GM12878 (cell line): ENCODE results near the gene COL13A1. TPM values are rescaled to one million over a fixed set of nuclear protein-coding genes. Genes with fewer than 3 reads are reported as not detected.

ENCODE experiments used
- ATAC-seq: fragments of 200-7000 bp; cut with Tn5 transposase; 3 replicates; pipeline ENCODE4 v1.9.1; 2020; ENCODE audit warnings: mild to moderate bottlenecking, moderate library complexity
- BruUV-seq: library from RNA; stranded (reverse); fragments of 400-500 nt; replicated peaks from 2 replicates; lab custom pipeline; 2021; lab: Mats Ljungman, UMichigan
- CTCF ChIA-PET: fragments of 300-600 bp; sonication (Branson Sonifier 250); formaldehyde crosslinking; extraction: SDS; loops from one replicate; lab custom pipeline; 2021; ENCODE audit warnings: inconsistent platforms; lab: Yijun Ruan, JAX
- POLR2A ChIA-PET: fragments of 350-600 bp; formaldehyde crosslinking; extraction: SDS; loops from one replicate; lab custom pipeline; 2021; ENCODE audit warnings: inconsistent platforms; lab: Charles Lee
- RAD21 ChIA-PET: fragments of 300-600 bp; sonication (Branson Sonifier 250); formaldehyde crosslinking; loops from one replicate; lab custom pipeline; 2023; ENCODE audit warnings: antibody characterized with exemption; ENCODE audit not compliant: unreplicated experiment; lab: Charles Lee
- SMC1A ChIA-PET: fragments of 300-600 bp; sonication (Branson Sonifier 250); formaldehyde crosslinking; loops from one replicate; lab custom pipeline; 2023; ENCODE audit not compliant: unreplicated experiment, uncharacterized antibody; lab: Charles Lee
- DNase-seq: peaks from one replicate; pipeline ENCODE4 v3.0.0-alpha.2; 2011; ENCODE audit warnings: low read depth, low spot score
- FAIRE-seq: peaks from 3 replicates; lab custom pipeline; 2011; peaks lifted over from hg19 to GRCh38; lab: Jason Lieb, UNC
- H2AFZ ChIP-seq: 2 replicates; pipeline ENCODE4 v1.6.0; 2011; ENCODE audit warnings: low read depth, low read length, control low read depth; ENCODE audit not compliant: control insufficient read depth
- H3K27ac ChIP-seq: 2 replicates; pipeline ENCODE4 v1.5.1; 2011; ENCODE audit warnings: control low read depth; ENCODE audit not compliant: control insufficient read depth, insufficient read depth
- H3K27me3 ChIP-seq, 2 experiments: replicated peaks in 1 of 2; 2 replicates each; pipeline versions ENCODE4 v1.6.0 to v1.6.1; 2011; ENCODE audit warnings: low read length in 1 of 2; ENCODE audit not compliant: control insufficient read depth in 2 of 2, insufficient read depth in 2 of 2
- H3K36me3 ChIP-seq, 2 experiments: 2 replicates each; pipeline ENCODE4 v1.5.1; 2011; ENCODE audit warnings: low read length in 1 of 2; ENCODE audit not compliant: control insufficient read depth in 2 of 2, insufficient read depth in 2 of 2
- H3K4me1 ChIP-seq: 2 replicates; pipeline ENCODE4 v1.6.1; 2011; ENCODE audit warnings: mild to moderate bottlenecking, low read length, moderate library complexity, mixed read lengths; ENCODE audit not compliant: control insufficient read depth, insufficient read depth
- H3K4me2 ChIP-seq: 2 replicates; pipeline ENCODE4 v1.6.0; 2011; ENCODE audit warnings: control low read depth; ENCODE audit not compliant: control insufficient read depth, insufficient read depth
- H3K4me3 ChIP-seq: fragments of 200-600 bp; sonication (generic); 2 replicates; pipeline ENCODE4 v1.5.1; 2016
- H3K79me2 ChIP-seq: 2 replicates; pipeline ENCODE4 v1.6.0; 2011; ENCODE audit warnings: low read length; ENCODE audit not compliant: control insufficient read depth, insufficient read depth
- H3K9ac ChIP-seq: 2 replicates; pipeline ENCODE4 v1.8.0; 2011; ENCODE audit warnings: low read length, control low read depth, mixed read lengths; ENCODE audit not compliant: control insufficient read depth, insufficient read depth
- H3K9me3 ChIP-seq: replicated peaks from 3 replicates; pipeline ENCODE4 v1.5.1; 2011; ENCODE audit warnings: mild to moderate bottlenecking, low read length; ENCODE audit not compliant: control insufficient read depth, insufficient read depth
- H4K20me1 ChIP-seq: 2 replicates; pipeline ENCODE4 v1.6.0; 2011; ENCODE audit not compliant: control insufficient read depth, insufficient read depth
- EGR1 ChIP-seq, 2 experiments: IDR thresholded peaks; 1 replicate in 1 of 2; 2 replicates in 1 of 2; pipeline ENCODE4 v1.6.1; 2011 to 2012; ENCODE audit warnings: low read depth in 2 of 2, low read length in 2 of 2, borderline replicate concordance in 1 of 2, mild to moderate bottlenecking in 1 of 2, moderate library complexity in 1 of 2
- NBN ChIP-seq: fragments of 450-650 bp; IDR thresholded peaks from 2 replicates; pipeline ENCODE4 v1.6.1; 2016
- TCF3 ChIP-seq: IDR thresholded peaks from 2 replicates; pipeline ENCODE4 v1.6.1; 2012; ENCODE audit warnings: low read depth, mild to moderate bottlenecking, low read length, borderline replicate concordance; ENCODE audit not compliant: insufficient read depth
- TCF7 ChIP-seq: IDR thresholded peaks from 2 replicates; pipeline ENCODE4 v1.6.1; 2014; ENCODE audit warnings: antibody characterized with exemption, borderline replicate concordance
- ZNF274 ChIP-seq: IDR thresholded peaks from one replicate; pipeline ENCODE4 v1.8.0; 2011; ENCODE audit not compliant: insufficient read length, insufficient read depth
- ZNF622 ChIP-seq: fragments of 450-650 bp; IDR thresholded peaks from 2 replicates; pipeline ENCODE4 v1.6.1; 2017; ENCODE audit warnings: mild to moderate bottlenecking, inconsistent platforms
- ZZZ3 ChIP-seq: IDR thresholded peaks from 2 replicates; pipeline ENCODE4 v1.6.1; 2011; ENCODE audit warnings: low read depth; ENCODE audit not compliant: control insufficient read depth, insufficient read length
- WGBS: methylation state at CpG from one replicate; pipeline ENCODE4 v1.1.6; 2016; ENCODE audit warnings: low lambda C conversion rate; ENCODE audit not compliant: insufficient replicate concordance, insufficient coverage; ENCODE audit errors: missing lambda C conversion rate; 5-methylcytosine and 5-hydroxymethylcytosine counted together
- in situ Hi-C: fragments of 300-500 bp; cut with MboI; formaldehyde crosslinking; loops from 9 replicates; pipeline ENCODE4 v1.14.3; 2018; ENCODE audit warnings: mixed read lengths
- intact Hi-C: fragments of 100-400 bp; cut with micrococcal nuclease; formaldehyde crosslinking; loops from one replicate; pipeline ENCODE4 v1.14.2; 2022; ENCODE audit not compliant: unreplicated experiment
- polyA plus RNA-seq, 11 experiments: library from polyadenylated mRNA; depleted of rRNA in 4 of 11; unstranded in 6 of 11; stranded (reverse) in 5 of 11; fragments of >200 nt; fragmentation: Nextera tagmentation in 4 of 11; fragmentation: Illumina TruSeq in 1 of 11; extraction: Ambion mirVana in 4 of 11; extraction: Trizol in 1 of 11; gene quantifications; 1 replicate in 1 of 11; 2 replicates in 10 of 11; pipeline versions ENCODE4 v1.2.1 to v1.2.3, GENCODE V29; 2011 to 2016; ENCODE audit warnings: inconsistent platforms in 2 of 11, missing spikeins in 2 of 11, low read depth in 1 of 11
- total RNA-seq, 4 experiments: library from RNA; depleted of rRNA in 3 of 4; stranded (reverse); fragments of >200 nt in 3 of 4; fragmentation: Illumina TruSeq in 1 of 4; extraction: Trizol in 1 of 4; gene quantifications; 2 replicates each; pipeline versions ENCODE4 v1.2.1 to v1.2.3, GENCODE V29; 2013 to 2021
- TF ChIP-seq, protein P1 (sequence below): fragments of 450-650 bp; formaldehyde crosslinking; IDR thresholded peaks from 2 replicates; pipeline ENCODE4 v1.4.0; 2022; ENCODE audit warnings: mild to moderate bottlenecking, moderate library complexity
- TF ChIP-seq, protein P2 (sequence below): fragments of 450-650 bp; formaldehyde crosslinking; IDR thresholded peaks from 2 replicates; pipeline ENCODE4 v1.5.0; 2022; ENCODE audit warnings: mild to moderate bottlenecking, missing genetic modification characterization
- TF ChIP-seq, protein P3 (sequence below): fragments of 450-650 bp; IDR thresholded peaks from 2 replicates; pipeline ENCODE4 v1.6.1; 2017; ENCODE audit warnings: mild to moderate bottlenecking, moderate library complexity

Gene COL13A1
- total and polyA plus RNA-seq, 10 of the 15 experiments (the other 5 are each of a cell fraction or from before 2014, with no cell fraction given) = 0.03 to 0.15 (median 0.05) TPM; not detected in 7

DNA sequence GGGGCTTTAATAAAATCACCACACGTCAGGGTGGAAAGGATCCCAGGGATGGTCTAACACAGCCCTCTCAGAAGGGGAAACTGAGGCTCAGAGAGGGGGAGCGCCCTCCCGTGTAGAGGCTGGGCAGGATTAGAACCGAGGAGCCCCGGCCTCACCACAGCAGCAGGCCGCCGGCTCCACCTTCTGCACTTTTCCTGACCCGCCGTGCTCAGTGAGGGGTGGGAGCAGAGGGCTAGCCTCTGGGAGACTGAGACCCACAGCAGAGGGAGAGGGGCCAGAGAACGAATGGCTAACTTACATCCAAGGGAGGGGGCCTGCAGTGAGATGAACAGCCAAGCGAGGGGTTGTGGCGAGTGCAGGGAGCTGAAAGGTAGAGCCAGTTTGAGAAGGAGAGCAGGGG is 79.5 kb downstream of the COL13A1 start:
- FAIRE-seq = no peak
- H2AFZ ChIP-seq = no peak overlapping the region
- no peak overlapping the region for H3K27ac ChIP-seq
- no peak overlapping the region for H3K9ac ChIP-seq
- no peak for DNase-seq
- ChIA-PET POLR2A (no interaction called here), SMC1A (no interaction called here), CTCF (no interaction called here), RAD21 (no interaction called here)
- intact Hi-C loops = no loop called here
- in situ Hi-C loops = no loop called here
- H3K27me3 ChIP-seq = peaks cover 0 to 2% of the 10 kb centered on the region in 2 experiments; a peak in 3 of 4 replicates
- no peaks in the 10 kb centered on the region for H3K79me2 ChIP-seq
- H3K4me1 ChIP-seq = no peaks in the 10 kb centered on the region
- no peaks in the 10 kb centered on the region for H4K20me1 ChIP-seq
- no peak overlapping the region for H3K4me3 ChIP-seq
- 44% methylated on average over 12 of the region's 12 CpGs for WGBS
- H3K9me3 ChIP-seq = no peaks in the 10 kb centered on the region
- BruUV-seq = no TSS peak
- no peaks in the 10 kb centered on the region for H3K36me3 ChIP-seq
- no peak overlapping the region for H3K4me2 ChIP-seq
- ATAC-seq = no peak
- TF ChIP-seq, protein P1, sequence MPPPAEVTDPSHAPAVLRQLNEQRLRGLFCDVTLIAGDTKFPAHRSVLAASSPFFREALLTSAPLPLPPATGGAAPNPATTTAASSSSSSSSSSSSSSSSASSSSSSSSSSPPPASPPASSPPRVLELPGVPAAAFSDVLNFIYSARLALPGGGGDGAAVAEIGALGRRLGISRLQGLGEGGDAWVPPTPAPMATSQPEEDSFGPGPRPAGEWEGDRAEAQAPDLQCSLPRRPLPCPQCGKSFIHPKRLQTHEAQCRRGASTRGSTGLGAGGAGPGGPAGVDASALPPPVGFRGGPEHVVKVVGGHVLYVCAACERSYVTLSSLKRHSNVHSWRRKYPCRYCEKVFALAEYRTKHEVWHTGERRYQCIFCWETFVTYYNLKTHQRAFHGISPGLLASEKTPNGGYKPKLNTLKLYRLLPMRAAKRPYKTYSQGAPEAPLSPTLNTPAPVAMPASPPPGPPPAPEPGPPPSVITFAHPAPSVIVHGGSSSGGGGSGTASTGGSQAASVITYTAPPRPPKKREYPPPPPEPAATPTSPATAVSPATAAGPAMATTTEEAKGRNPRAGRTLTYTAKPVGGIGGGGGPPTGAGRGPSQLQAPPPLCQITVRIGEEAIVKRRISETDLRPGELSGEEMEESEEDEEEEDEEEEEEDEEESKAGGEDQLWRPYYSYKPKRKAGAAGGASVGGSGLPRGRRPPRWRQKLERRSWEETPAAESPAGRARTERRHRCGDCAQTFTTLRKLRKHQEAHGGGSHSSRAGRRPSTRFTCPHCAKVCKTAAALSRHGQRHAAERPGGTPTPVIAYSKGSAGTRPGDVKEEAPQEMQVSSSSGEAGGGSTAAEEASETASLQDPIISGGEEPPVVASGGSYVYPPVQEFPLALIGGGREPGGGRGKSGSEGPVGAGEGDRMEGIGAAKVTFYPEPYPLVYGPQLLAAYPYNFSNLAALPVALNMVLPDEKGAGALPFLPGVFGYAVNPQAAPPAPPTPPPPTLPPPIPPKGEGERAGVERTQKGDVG (CRISPR knock-in tag) = no peak
- no peak for TF ChIP-seq TCF7
- no peak for TF ChIP-seq TCF3
- no peak for TF ChIP-seq ZNF622
- no peak for TF ChIP-seq EGR1 (IDR thresholded peaks at IDR 0.05; ENCODE audit: borderline replicate concordance in 1 of 2, low read depth in 2 of 2, low read length in 2 of 2)
- no peak for TF ChIP-seq ZZZ3
- TF ChIP-seq, protein P2, sequence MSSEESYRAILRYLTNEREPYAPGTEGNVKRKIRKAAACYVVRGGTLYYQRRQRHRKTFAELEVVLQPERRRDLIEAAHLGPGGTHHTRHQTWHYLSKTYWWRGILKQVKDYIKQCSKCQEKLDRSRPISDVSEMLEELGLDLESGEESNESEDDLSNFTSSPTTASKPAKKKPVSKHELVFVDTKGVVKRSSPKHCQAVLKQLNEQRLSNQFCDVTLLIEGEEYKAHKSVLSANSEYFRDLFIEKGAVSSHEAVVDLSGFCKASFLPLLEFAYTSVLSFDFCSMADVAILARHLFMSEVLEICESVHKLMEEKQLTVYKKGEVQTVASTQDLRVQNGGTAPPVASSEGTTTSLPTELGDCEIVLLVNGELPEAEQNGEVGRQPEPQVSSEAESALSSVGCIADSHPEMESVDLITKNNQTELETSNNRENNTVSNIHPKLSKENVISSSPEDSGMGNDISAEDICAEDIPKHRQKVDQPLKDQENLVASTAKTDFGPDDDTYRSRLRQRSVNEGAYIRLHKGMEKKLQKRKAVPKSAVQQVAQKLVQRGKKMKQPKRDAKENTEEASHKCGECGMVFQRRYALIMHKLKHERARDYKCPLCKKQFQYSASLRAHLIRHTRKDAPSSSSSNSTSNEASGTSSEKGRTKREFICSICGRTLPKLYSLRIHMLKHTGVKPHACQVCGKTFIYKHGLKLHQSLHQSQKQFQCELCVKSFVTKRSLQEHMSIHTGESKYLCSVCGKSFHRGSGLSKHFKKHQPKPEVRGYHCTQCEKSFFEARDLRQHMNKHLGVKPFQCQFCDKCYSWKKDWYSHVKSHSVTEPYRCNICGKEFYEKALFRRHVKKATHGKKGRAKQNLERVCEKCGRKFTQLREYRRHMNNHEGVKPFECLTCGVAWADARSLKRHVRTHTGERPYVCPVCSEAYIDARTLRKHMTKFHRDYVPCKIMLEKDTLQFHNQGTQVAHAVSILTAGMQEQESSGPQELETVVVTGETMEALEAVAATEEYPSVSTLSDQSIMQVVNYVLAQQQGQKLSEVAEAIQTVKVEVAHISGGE = no peak
- no peak for TF ChIP-seq ZNF274
- TF ChIP-seq, protein P3, sequence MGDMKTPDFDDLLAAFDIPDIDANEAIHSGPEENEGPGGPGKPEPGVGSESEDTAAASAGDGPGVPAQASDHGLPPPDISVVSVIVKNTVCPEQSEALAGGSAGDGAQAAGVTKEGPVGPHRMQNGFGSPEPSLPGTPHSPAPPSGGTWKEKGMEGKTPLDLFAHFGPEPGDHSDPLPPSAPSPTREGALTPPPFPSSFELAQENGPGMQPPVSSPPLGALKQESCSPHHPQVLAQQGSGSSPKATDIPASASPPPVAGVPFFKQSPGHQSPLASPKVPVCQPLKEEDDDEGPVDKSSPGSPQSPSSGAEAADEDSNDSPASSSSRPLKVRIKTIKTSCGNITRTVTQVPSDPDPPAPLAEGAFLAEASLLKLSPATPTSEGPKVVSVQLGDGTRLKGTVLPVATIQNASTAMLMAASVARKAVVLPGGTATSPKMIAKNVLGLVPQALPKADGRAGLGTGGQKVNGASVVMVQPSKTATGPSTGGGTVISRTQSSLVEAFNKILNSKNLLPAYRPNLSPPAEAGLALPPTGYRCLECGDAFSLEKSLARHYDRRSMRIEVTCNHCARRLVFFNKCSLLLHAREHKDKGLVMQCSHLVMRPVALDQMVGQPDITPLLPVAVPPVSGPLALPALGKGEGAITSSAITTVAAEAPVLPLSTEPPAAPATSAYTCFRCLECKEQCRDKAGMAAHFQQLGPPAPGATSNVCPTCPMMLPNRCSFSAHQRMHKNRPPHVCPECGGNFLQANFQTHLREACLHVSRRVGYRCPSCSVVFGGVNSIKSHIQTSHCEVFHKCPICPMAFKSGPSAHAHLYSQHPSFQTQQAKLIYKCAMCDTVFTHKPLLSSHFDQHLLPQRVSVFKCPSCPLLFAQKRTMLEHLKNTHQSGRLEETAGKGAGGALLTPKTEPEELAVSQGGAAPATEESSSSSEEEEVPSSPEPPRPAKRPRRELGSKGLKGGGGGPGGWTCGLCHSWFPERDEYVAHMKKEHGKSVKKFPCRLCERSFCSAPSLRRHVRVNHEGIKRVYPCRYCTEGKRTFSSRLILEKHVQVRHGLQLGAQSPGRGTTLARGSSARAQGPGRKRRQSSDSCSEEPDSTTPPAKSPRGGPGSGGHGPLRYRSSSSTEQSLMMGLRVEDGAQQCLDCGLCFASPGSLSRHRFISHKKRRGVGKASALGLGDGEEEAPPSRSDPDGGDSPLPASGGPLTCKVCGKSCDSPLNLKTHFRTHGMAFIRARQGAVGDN = no peak
- TF ChIP-seq NBN = no peak
